Bronchial epithelial cell (primary cell): ENCODE data around the gene LINGO4. TPM values are rescaled to one million over a fixed set of nuclear protein-coding genes. Genes with fewer than 3 reads are reported as not detected.
A peak's percentile ranks its signal among the peaks of the same experiment; 100 is the strongest.

Experiments used
- DNase-seq: peaks from one replicate; pipeline ENCODE4 v3.0.0-alpha.2; 2010; ENCODE audit warnings: low read depth
- FAIRE-seq: peaks from 2 replicates; lab custom pipeline; 2011; peaks lifted over from hg19 to GRCh38; lab: Jason Lieb, UNC
- H3K27me3 ChIP-seq: 2 replicates; pipeline ENCODE4 v1.5.1; 2011; ENCODE audit warnings: low read length; ENCODE audit not compliant: control insufficient read depth, insufficient read depth
- H3K36me3 ChIP-seq: 2 replicates; pipeline ENCODE4 v1.5.1; 2011; ENCODE audit warnings: low read length; ENCODE audit not compliant: control insufficient read depth, insufficient read depth
- H3K4me3 ChIP-seq: 2 replicates; pipeline ENCODE4 v1.5.1; 2011; ENCODE audit warnings: mild to moderate bottlenecking, low read depth, low read length, control low read depth
- total RNA-seq: library from RNA; depleted of rRNA; stranded (reverse); fragments of >200 nt; gene quantifications from 2 replicates; pipeline ENCODE4 v1.2.1, GENCODE V29; 2014
- TF ChIP-seq, protein P1 (sequence below): IDR thresholded peaks from 2 replicates; pipeline ENCODE4 v1.5.1; 2011; ENCODE audit warnings: mild to moderate bottlenecking, moderate library complexity, low read length, control low read depth, inconsistent platforms; ENCODE audit not compliant: insufficient read depth, severe bottlenecking

LINGO4 gene
- total RNA-seq, 1 donor from 2014 or later, result not detected

DNA sequence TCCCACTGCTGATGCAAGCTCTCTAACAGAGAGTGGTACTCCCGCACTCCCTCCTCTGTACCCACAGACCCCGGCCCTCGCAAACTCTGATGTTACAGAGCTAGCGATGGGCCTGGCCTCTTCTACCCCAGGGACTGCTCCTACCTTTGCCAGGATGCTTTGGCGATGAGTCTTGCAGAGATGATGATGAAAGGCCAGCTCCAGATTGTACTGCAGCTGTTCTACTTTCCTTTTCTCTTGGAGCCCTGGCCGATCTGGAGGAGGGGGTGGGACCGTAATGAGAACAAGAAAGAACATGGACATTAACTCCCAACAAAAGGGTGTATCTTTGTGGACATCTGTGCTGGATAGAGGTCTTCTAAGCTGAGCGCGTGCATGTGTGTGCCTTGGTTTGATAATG is 6.0 kb upstream of the LINGO4 start:
- no peak for DNase-seq
- Histone ChIP-seq H3K36me3 (no peaks in the 10 kb centered on the region), H3K4me3 (no peak overlapping the region), H3K27me3 (peaks cover 12% of the 10 kb centered on the region)
- FAIRE-seq, result no peak
- TF ChIP-seq, protein P1, sequence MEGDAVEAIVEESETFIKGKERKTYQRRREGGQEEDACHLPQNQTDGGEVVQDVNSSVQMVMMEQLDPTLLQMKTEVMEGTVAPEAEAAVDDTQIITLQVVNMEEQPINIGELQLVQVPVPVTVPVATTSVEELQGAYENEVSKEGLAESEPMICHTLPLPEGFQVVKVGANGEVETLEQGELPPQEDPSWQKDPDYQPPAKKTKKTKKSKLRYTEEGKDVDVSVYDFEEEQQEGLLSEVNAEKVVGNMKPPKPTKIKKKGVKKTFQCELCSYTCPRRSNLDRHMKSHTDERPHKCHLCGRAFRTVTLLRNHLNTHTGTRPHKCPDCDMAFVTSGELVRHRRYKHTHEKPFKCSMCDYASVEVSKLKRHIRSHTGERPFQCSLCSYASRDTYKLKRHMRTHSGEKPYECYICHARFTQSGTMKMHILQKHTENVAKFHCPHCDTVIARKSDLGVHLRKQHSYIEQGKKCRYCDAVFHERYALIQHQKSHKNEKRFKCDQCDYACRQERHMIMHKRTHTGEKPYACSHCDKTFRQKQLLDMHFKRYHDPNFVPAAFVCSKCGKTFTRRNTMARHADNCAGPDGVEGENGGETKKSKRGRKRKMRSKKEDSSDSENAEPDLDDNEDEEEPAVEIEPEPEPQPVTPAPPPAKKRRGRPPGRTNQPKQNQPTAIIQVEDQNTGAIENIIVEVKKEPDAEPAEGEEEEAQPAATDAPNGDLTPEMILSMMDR, result no peak

GRCh38 chr1:151809985-151810556 is 4.9 kb upstream of the LINGO4 start:
- no peak for DNase-seq
- H3K36me3 ChIP-seq, result no peaks in the 10 kb centered on the region
- TF ChIP-seq, protein P1, result no peak
- no peak for FAIRE-seq
- H3K27me3 ChIP-seq, result peaks cover 16% of the 10 kb centered on the region
- no peak overlapping the region for H3K4me3 ChIP-seq

DNA sequence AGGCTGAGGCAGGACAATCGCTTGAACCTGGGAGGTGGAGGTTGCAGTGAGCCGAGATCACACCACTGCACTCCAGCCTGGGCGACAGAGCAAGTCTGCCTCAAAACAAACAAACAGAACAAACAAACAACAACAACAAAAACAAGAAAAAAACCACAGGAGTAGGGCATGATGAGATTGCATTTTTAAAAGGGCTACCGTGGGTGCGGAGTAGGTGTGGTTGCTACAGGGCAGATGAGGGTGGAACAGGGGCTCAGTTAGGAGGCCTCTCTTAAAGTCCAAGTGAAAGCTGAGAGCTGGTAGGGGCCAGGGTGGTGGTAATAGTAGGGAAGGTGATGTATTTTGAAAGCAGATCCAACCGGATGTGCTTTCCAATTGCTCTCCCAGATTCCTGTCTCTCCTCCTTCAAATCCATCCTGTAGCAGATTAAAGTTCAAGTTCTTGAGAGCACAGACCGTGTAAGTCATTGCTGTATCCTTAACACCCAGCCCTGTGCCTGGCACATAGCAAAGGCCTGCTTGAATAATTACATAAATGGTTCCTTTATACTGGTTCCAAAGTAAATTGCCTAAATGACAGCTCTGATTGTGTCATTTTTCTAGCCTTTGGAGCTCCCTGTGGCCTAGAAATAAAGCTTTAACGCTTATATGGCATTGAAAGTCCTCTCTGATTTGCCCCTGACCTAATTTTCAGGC is 4.2 kb upstream of the LINGO4 start:
- peaks cover 14% of the 10 kb centered on the region for H3K27me3 ChIP-seq
- FAIRE-seq (no peak), DNase-seq (no peak)
- H3K4me3 ChIP-seq, result no peak overlapping the region
- H3K36me3 ChIP-seq, result no peaks in the 10 kb centered on the region
- TF ChIP-seq, protein P1, result no peak

- Histone ChIP-seq H3K4me3 (no peak overlapping the region), H3K27me3 (peaks cover 13% of the 10 kb centered on the region), H3K36me3 (no peaks in the 10 kb centered on the region)
- peak; percentile 85 for FAIRE-seq
- no peak for DNase-seq
- TF ChIP-seq, protein P1, result no peak
Measured at GRCh38 chr1:151807766-151808165, 2.5 kb upstream of the LINGO4 start.

DNA sequence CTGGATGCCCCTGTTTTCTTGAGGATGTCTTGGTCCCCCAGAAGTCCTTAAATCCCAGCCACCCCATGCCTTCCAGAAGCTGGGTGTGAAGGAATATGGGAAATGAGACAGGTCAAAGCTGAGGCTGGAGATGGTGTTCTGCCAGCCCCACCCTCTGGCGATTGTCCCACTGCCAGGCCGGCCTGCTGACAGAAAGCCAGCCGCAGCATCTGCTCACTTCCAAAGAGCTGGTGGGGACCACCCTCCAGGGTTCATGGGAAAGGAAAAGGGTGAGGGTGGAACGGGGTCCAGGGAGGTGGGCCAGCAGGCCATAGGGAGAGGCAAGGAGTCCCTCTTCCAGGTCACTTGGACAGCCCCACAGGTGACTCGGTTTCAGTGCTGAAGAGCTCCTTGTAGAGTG is 1.9 kb upstream of the LINGO4 start:
- no peak overlapping the region for H3K4me3 ChIP-seq
- peaks cover 13% of the 10 kb centered on the region for H3K27me3 ChIP-seq
- H3K36me3 ChIP-seq, result no peaks in the 10 kb centered on the region
- DNase-seq (no peak), FAIRE-seq (no peak)
- TF ChIP-seq, protein P1, result no peak
